Measurements from ENCODE around the gene TCEA2.

The TCEA2 gene

DNA sequence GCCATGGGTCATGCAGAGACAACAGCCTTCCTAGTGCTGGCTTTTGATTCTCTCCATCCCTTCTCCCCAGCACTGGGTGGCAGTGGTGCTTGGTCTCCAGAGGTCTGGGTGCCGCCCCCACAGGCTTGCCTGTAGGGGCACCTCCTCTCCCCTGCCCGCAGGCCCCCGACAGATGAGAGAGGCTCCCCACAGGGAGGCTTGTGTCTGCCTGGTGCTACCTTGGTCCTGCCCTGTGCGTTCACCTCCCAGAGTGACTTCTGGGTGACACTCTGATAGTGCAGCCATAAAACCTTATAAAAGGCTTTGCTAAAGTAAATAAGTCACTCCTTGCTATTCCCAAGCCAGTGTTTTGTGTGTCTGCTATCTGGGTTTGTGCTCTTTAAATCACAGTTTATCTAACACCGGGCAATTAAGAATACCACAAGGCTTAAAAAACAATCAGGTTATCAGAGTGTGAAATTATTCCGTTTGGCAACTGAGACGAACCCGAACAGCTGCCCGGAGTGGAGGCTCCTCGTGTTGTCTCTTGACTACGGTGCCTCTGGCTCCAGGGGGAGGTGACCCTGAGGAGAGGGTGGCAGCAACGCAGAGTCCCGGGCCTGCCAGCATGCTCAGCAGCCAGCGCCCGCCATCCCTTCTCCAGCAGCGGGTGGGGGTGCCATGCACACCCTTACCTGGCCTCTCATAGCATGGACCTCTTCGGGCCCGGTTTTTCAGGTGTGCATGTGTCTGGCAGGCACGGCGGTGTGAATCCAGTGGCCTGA lies 32.4 kb upstream of the TCEA2 start:
- no peak for TF ChIP-seq POLR2A (IDR thresholded peaks at IDR 0.05; ENCODE audit: extremely low read depth, insufficient read length)
- no peak for TF ChIP-seq MYC (IDR thresholded peaks at IDR 0.05; ENCODE audit: low read depth, low read length)
- TF ChIP-seq, protein P1, sequence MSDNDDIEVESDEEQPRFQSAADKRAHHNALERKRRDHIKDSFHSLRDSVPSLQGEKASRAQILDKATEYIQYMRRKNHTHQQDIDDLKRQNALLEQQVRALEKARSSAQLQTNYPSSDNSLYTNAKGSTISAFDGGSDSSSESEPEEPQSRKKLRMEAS (IDR thresholded peaks at IDR 0.05; ENCODE audit: low read depth, low read length) = no peak
- TF ChIP-seq, protein P2, sequence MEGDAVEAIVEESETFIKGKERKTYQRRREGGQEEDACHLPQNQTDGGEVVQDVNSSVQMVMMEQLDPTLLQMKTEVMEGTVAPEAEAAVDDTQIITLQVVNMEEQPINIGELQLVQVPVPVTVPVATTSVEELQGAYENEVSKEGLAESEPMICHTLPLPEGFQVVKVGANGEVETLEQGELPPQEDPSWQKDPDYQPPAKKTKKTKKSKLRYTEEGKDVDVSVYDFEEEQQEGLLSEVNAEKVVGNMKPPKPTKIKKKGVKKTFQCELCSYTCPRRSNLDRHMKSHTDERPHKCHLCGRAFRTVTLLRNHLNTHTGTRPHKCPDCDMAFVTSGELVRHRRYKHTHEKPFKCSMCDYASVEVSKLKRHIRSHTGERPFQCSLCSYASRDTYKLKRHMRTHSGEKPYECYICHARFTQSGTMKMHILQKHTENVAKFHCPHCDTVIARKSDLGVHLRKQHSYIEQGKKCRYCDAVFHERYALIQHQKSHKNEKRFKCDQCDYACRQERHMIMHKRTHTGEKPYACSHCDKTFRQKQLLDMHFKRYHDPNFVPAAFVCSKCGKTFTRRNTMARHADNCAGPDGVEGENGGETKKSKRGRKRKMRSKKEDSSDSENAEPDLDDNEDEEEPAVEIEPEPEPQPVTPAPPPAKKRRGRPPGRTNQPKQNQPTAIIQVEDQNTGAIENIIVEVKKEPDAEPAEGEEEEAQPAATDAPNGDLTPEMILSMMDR (IDR thresholded peaks at IDR 0.05; ENCODE audit: low read depth, low read length) = no peak
- H3K4me3 ChIP-seq (ENCODE audit: low read depth, low read length) = no peak overlapping the region
- DNase-seq (ENCODE audit: low read depth) = no peak

DNA sequence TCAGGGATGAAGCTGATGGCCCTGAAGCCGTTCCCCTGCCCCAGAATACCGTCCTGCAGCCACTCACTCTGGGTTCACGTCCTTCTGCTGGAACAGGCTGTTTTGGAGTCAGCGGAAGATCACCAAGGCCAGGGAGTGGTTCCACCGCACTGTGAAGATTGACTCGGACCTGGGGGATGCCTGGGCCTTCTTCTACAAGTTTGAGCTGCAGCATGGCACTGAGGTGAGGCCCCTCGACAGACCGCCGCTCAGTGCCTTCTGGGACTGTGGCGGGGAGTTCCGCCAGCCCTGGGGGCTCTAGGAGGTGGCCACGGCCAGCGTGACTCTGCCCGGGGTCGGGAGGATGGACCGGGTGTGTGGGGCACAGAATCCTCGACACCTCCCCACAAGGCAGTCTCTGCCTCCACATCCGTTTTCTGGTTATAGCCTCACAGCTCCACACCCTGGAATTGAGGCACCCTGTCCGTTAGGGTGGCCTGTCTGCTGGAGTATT lies 31.1 kb upstream of the TCEA2 start:
- TF ChIP-seq, protein P2 (IDR thresholded peaks at IDR 0.05; ENCODE audit: low read depth, low read length) = no peak
- TF ChIP-seq MYC (IDR thresholded peaks at IDR 0.05; ENCODE audit: low read depth, low read length) = no peak
- TF ChIP-seq, protein P1 (IDR thresholded peaks at IDR 0.05; ENCODE audit: low read depth, low read length) = no peak
- no peak for DNase-seq (ENCODE audit: low read depth)

DNA sequence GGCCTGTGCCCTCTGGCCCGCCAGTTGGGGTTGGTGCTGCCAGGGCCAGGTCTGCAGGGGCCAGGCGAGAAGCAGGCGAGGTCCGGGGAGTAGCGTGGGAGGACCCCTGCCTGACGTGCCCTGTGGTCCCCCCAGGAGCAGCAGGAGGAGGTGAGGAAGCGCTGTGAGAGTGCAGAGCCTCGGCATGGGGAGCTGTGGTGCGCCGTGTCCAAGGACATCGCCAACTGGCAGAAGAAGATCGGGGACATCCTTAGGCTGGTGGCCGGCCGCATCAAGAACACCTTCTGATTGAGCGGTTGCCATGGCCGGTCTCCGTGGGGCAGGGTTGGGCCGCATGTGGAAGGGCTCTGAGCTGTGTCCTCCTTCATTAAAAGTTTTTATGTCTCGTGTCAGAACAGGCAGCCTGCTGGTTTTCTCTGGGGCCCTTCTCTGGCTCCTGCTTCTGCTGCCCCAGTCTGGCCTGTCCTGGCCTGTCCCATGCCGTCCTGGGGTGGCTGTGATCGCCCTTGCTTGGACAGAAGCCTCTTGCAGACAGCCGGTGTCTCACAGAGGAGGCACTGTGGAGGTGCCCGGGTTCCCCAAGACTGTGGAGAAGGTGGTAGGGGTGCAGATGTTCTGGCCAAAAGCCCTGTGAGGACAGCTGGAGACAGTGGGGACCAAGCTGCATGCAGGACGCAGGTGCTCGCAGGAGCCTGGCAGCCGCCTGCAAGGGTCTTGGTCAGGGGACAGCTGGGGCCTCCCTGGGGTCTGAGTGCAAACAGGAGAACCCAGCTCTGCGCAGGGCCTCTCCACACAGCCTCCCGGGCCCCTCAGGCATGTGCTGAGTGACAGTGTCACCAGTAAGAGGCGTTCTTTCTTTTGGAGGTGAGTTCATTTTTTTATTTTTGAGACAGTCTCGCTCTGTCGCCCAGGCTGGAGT lies 30.0 kb upstream of the TCEA2 start:
- no peak overlapping the region for H3K4me3 ChIP-seq (ENCODE audit: low read depth, low read length)
- no peak for DNase-seq (ENCODE audit: low read depth)
- no peak for TF ChIP-seq MYC (IDR thresholded peaks at IDR 0.05; ENCODE audit: low read depth, low read length)

More for the DNA sequence above, 31.1 kb upstream of the TCEA2 start:
- H3K4me3 ChIP-seq (ENCODE audit: low read depth, low read length) = no peak overlapping the region

DNA sequence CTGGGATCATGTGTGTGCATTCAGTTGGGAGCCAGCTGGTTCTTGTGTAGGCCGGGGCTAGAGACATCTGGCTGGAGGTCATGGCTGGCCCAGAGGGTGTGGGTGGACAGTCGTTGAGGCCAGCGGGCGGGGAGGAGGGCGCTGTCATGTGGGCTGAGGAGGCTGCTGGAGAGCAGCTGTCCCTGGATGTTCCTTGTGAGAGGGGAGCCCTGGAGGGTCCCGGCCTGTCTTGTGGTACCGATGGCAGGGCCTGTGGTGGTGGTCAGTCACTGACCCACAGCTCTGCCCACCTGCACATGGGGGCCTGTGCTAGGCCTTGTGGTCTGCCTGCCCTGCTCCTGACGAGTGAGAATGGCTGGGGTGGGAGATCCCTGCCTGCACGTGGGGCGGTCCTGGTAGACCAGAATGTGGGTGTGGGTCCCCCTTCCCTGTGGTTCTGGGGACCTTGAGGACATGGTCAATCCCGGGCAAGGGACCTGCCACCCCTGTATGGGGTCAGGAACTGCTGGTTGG lies 29.0 kb upstream of the TCEA2 start:
- TF ChIP-seq, protein P2 (IDR thresholded peaks at IDR 0.05; ENCODE audit: low read depth, low read length) = no peak
- TF ChIP-seq MYC (IDR thresholded peaks at IDR 0.05; ENCODE audit: low read depth, low read length) (no peak), POLR2A (IDR thresholded peaks at IDR 0.05; ENCODE audit: extremely low read depth, insufficient read length) (no peak)
- TF ChIP-seq, protein P1 (IDR thresholded peaks at IDR 0.05; ENCODE audit: low read depth, low read length) = no peak
- no peak overlapping the region for H3K4me3 ChIP-seq (ENCODE audit: low read depth, low read length)
- no peak for DNase-seq (ENCODE audit: low read depth)

DNA sequence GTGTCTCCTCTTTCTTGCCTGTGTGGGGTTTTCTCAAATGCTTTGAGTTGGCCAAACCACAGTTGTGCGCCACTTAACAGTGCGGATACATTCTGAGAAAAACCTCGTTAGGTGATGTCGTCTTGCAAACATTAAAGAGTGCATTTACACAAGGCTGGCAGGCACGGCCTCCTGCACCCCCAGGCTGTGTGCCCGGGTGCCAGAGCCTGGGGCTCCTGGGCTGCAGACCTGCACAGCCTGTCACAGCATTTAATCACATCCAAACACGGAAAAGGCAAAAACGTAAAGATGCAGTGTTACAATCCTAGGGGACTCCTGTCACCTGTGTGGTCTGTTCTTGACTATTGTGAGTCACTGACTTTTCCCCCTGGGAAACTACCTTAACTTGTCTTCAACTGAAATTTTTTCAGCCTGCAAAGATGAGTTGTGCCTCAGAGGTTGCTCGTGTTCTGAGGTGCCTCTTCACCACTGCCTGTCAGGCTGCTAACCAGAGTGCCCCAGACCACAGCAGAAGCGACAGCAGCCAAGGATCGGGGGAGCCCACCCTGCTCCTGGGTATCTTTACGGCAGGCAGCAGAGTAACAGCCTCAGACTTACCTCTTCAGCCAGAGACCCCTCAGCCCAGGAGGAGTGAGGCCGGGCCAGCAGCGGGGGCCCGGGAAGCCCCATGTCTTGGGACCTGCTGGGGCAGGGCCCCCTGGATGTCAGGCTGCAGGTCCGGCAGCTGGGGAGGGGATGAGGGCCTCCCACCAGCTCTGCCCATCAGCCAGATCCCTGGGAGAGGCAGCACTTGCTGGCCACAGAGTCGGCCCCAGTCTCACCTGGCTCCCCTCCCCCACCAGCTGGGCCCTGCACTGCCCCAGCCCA lies 27.7 kb upstream of the TCEA2 start:
- TF ChIP-seq, protein P2 (IDR thresholded peaks at IDR 0.05; ENCODE audit: low read depth, low read length) = no peak
- TF ChIP-seq, protein P1 (IDR thresholded peaks at IDR 0.05; ENCODE audit: low read depth, low read length) = no peak
- TF ChIP-seq POLR2A (IDR thresholded peaks at IDR 0.05; ENCODE audit: extremely low read depth, insufficient read length) = no peak
- DNase-seq (ENCODE audit: low read depth) = no peak
- H3K4me3 ChIP-seq (ENCODE audit: low read depth, low read length) = no peak overlapping the region
